ENCODE data around the gene EIF3A.

Gene EIF3A

GRCh38 chr10:119005362-119006043, 75.1 kb downstream of the EIF3A start:
- peak; percentile 46 for DNase-seq

- DNase-seq, result no peak
These were observed 76.9 kb downstream of the EIF3A start for GRCh38 chr10:119003572-119004289.

- DNase-seq, result no peak
These were observed 78.7 kb downstream of the EIF3A start for GRCh38 chr10:119001717-119002500.

- no peak for DNase-seq
These were observed 82.4 kb downstream of the EIF3A start for GRCh38 chr10:118998183-118998582.

- DNase-seq, result no peak
These were observed 83.2 kb downstream of the EIF3A start for GRCh38 chr10:118997379-118997778.

GRCh38 chr10:118995739-118996138, 84.9 kb downstream of the EIF3A start:
- no peak for DNase-seq

GRCh38 chr10:118994321-118994720, 86.3 kb downstream of the EIF3A start:
- no peak for DNase-seq

- DNase-seq, result no peak
These were observed 87.4 kb downstream of the EIF3A start for GRCh38 chr10:118993214-118993613.

GRCh38 chr10:118992496-118992895, 88.1 kb downstream of the EIF3A start:
- DNase-seq, result no peak

GRCh38 chr10:118990326-118990725, 90.3 kb downstream of the EIF3A start:
- no peak for DNase-seq

- DNase-seq, result no peak
These were observed 93.5 kb downstream of the EIF3A start for GRCh38 chr10:118986815-118987790.

- DNase-seq, result no peak
These were observed 95.0 kb downstream of the EIF3A start for GRCh38 chr10:118985576-118985975.

Measured in fibroblast of skin of back (primary cell).